ENCODE measurements around the gene RNF224.
"Not testable (repeated sequence)": the region's sequence is repeated elsewhere in the genome, so short reads cannot be mapped to it uniquely, and the experiment has no call there.

Gene RNF224

DNA sequence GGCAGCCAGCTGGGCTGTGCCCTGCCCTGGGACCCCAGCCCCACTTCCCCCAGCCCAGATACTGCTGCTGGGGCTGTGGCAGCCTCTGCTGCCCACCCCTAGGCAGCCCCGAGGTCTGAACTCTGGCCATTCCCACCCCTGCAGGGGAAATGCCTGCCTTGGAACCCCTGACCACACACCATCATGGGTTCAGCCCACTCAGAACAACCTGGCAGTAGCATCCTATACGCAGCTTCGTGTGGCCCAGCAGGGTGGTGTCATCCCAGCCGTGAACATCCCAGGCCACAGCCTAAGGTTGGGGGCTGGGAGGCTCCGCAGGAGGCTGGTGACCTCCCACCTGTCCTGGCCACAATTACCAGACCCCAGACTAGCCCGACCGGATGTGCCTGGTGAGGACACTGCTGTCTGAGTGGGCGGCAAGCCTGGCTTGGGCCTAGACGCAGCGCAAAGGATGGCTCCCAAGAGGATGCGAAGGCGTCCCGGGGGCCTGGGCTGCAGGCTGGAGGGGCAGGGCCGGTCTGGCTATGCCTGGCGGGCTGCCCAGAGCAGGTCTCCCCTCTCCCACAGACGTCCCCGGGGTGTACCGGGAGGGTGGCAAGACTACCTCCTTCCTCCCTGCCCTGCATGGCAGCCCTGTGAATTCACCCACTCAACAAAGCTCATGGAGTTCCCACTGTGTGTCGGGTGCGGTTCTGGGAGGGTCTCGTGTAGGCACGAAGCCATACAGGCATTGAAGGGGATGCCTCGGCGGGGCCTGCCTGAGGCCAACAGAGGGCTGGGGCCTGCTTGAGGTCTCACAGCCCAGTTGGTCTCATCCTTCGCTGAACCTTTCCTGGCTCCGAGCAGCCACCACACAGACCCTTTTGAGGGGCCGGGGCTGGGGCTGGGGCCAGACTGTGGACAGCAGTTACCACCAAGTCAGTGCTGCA lies 1.9 kb downstream of the RNF224 start:
- DNase-seq = no peak

DNA sequence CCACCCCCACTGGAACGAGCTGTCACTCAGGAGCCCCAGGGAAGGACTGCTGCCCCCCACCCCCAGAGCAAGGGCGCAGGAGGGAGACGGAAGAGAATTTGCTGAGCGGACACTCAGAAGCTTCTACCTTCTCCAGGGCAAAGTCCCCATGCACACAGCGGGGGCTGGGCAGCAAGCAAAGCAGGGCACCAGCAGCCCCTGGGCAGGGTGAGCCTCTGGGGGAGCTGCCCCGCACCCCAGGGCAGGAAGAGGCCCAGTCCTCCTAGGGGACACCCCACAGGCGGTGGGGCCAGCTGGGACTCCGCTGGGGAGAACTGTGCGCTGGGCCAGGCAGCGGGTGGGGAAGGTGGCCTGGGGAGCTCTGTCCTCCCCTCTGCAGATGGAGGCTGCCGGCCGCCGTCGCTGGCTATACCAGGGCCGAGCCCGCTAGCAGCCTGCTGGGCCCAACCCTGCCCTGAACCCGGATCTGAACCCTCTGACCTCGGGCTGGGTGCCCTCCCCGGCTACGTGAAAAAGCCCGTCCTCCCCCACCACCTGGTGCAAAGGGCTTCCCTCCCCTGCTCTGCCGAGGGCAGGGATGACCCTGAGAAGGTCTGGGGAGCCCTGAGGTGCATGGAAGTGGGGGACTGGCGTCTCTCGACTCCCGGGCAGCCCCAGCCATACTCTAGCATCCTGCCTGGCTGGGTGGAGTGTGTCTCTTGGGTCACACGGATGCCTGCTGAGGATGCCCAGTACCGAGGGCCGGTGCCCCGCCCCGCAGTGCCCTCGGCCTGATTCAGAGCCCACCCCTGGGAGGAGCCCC lies 2.8 kb downstream of the RNF224 start:
- no peak for DNase-seq

DNA sequence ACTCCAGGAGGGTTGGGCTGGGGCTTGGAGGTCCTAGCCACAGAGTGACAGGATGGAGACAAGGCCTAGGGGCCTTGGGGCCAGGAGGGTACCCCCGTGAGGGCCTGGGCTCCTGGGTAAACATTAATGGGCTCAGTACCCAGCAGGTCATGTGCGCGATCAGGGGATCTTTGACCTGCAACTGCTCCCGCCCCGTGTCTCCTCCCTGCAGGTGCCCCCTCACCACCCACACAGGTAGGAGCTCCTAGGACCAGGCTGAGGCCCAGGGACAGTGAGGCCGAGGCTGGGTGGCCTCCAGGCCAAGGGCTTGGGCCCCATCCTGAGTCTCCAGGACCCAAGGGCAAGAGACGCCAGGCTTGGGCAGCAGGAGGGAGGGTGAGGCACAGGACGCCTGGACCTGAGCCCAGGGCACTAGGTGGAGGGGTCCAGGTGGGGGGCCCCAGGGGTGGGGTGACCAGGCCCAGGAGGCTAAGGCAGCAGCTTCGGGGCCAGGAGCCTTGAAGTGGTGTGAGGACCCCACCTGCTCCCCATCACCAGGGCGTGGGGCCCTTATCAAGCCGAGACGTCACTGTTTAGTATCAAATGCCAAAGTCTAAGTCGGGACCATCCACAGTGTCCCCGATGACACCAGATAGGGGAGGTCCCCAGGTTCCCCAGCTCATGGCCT lies 3.5 kb downstream of the RNF224 start, which contains the start of gene SLC34A3:
Gene SLC34A3 (plus strand): TSS at position 197 of the 667 bp plus-strand sequence. CDS start 802 bp downstream, outside the sequence.
- no peak for DNase-seq

DNA sequence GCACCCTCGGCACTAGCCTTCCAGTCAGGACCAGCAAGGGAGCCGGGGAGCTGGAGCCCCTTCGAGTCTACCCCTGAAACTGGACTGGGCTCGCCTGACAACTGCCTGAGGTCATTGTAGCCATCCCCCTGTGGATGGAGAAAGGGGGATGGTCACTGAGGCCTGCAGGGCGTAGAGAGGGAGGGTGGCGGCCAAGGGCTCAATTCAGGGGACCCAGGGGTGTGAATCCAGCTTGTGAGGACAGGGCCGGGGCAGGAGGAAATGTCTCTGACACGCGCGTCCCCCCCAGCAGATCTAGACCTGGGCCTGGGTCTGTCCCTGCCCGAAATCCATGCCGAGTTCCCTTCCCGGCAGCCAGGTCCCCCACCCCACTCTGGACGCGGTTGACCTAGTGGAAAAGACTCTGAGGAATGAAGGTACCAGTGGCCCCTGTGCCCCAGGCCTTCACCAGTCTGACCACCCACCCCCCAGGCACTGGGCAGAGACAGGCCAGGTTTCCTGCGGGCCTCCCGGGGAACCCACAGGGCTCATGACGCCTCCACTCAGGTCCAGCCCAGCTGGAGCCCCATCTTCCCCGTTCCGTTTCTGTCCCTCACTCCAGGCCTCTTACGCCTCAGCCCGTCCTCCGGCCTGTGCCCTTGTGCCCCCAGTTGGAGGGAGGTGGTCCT lies 4.2 kb downstream of the RNF224 start:
- DNase-seq = no peak

DNA sequence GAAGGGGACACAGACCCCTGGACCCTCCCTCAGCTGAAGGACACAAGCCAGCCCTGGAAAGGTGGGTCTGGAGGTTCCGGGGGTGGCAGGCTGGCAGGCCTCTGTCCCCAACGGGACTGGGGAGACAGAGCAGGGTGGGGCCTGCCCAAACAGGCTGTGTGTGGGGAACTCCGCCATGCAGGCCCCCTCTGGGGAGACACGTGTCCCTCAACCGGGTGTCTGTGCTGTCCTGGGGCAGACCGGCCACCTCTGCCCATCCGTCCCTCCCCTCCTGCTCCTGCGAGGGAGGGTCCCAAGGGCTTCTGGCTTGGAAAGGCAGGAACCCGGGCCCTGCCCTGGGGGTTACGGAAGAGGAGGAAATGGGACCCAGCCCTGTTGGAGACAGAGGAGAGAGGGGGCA lies 4.8 kb downstream of the RNF224 start:
- no peak for DNase-seq

DNA sequence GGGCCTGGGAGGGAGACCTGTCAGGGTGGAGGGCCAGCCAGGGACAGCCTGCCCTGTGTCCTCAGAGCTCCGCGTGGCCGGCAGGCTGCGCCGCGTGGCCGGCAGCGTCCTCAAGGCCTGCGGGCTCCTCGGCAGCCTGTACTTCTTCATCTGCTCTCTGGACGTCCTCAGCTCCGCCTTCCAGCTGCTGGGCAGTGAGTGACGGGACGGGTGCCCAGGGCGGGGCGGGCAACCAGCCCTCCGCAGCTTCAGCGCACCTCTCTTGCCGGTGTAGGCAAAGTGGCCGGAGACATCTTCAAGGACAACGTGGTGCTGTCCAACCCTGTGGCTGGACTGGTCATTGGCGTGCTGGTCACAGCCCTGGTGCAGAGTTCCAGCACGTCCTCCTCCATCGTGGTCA lies 5.2 kb downstream of the RNF224 start:
- no peak for DNase-seq

DNA sequence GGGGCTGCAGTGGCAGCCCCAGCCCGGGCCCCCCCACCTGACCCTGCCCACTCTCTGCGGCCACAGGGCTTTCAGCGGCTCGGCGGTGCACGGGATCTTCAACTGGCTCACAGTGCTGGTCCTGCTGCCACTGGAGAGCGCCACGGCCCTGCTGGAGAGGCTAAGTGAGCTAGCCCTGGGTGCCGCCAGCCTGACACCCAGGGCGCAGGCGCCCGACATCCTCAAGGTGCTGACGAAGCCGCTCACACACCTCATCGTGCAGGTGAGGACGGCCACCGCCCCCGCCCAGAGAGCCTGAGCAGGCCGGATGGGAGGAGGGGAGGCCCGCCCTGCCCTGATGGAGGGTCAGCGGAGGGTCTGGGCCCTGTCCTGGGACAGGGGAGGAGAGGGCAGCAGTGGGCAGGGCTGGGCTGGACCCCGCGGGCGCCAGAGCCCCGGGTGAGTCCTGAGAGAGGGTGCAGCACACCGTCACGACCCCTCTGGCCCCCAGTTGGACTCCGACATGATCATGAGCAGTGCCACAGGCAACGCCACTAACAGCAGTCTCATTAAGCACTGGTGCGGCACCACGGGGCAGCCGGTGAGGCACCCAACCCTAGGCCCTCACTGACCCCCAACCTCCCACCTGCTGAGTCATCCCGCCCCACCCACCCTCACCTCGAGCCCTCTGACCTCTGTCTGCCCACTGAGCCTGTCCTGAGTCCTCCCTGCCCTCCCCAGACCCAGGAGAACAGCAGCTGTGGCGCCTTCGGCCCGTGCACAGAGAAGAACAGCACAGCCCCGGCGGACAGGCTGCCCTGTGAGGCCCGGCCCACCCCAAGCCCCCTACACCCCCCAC lies 6.1 kb downstream of the RNF224 start:
- DNase-seq = no peak

DNA sequence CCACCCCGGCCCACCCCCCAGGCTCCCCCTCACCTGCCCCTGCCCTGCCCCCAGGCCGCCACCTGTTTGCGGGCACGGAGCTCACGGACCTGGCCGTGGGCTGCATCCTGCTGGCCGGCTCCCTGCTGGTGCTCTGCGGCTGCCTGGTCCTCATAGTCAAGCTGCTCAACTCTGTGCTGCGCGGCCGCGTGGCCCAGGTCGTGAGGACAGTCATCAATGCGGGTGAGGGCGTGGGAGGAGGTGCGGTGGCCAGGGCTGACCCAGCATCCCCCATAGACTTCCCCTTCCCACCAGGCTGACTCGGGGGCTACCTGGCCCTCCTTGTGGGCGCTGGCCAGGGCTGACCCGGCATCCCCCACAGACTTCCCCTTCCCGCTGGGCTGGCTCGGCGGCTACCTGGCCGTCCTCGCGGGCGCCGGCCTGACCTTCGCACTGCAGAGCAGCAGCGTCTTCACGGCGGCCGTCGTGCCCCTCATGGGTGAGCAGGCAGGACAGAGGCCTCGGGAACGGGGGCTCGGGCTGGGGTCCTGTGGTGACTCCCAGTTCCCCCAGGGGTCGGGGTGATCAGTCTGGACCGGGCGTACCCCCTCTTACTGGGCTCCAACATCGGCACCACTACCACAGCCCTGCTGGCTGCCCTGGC lies 6.9 kb downstream of the RNF224 start:
- no peak for DNase-seq

DNA sequence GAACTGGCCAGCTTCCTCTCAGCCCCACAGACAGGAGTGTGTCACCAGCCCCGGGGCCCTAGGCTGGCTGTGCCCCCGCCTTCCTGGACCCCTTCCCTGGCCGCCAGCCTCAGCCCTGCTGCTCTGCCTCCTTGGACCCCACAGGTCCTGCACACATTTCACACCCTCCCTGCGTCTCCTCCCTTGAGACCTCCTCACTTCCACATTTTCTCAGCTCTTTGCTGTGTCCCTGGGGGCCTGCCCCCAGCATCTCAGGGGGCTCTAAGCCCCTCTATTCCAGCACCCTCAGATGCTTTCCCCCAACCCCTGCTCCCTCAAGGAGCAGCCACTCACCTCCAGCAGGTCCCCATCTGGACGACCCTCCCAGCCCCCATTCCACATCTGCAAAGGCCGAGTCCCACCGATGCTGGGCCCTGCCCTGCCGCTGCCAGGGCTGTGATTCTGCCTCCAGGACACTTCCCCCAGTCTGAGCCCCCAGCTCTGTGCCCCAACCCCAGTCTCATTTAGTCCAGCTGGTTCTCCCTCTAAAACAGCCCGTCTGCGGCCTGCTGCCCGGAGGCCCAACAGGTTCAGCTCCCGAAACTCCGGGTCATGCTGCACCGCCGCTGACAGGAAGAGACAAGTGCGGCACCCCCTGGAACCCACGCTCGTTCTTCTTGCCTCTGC lies 7.6 kb downstream of the RNF224 start:
- DNase-seq = no peak

DNA sequence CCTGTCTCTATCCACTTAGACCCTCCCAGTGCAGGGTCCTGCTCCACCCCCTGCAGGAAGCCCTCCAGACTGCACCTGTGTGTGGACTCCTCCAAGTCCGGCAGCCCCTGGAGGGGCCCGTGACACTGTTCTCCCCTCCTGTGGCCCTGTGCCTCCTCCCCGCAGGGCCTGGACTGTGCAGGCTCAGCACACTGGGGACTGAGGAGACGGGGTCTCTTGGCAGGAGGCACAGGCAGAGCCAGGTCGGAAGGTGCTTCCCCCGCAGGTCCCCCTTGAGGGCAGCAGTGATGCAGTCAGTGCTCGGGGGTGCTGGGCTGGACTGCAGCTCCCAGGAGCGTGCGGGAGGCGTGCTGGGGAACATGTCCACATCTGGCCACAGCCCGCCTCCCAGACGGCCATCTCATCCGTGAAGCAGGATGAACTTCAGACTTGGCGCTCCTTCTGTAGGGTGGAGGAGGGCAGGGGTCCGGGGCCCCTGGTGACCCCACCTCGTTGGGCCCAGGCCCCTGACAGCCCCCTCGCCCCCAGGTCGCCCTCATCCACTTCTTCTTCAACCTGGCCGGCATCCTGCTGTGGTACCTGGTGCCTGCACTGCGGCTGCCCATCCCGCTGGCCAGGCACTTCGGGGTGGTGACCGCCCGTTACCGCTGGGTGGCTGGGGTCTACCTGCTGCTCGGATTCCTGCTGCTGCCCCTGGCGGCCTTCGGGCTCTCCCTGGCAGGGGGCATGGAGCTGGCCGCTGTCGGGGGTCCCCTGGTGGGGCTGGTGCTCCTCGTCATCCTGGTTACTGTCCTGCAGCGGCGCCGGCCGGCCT lies 8.3 kb downstream of the RNF224 start:
- no peak for DNase-seq

DNA sequence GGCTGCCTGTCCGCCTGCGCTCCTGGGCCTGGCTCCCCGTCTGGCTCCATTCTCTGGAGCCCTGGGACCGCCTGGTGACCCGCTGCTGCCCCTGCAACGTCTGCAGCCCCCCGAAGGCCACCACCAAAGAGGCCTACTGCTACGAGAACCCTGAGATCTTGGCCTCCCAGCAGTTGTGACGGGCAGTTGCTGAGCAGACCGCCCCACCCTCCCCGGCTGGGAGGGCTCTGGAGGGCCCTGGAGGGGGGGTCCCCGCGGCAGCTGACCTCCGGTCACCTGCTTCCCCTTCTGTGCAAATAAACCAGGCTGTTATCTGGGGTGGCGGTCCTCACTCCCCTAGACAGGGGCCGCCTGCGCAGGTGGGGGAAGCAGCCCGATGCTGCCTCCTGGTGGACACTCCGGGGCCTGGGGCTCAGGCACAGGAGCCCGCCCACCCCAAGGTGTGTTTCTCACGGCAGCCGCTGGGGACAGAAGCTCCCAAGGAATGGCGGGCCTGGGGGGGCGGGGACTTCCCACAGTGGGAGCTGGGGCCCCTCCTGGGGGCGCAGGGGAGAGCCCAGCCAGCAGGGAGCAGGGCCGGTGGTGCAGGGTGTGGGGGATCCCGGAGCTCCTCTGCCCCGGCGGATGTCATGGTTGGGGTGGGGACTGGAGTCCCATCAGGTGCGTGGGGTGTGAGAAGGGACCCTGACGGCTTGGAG lies 9.1 kb downstream of the RNF224 start:
- peak; percentile 39 to 89 for DNase-seq

DNA sequence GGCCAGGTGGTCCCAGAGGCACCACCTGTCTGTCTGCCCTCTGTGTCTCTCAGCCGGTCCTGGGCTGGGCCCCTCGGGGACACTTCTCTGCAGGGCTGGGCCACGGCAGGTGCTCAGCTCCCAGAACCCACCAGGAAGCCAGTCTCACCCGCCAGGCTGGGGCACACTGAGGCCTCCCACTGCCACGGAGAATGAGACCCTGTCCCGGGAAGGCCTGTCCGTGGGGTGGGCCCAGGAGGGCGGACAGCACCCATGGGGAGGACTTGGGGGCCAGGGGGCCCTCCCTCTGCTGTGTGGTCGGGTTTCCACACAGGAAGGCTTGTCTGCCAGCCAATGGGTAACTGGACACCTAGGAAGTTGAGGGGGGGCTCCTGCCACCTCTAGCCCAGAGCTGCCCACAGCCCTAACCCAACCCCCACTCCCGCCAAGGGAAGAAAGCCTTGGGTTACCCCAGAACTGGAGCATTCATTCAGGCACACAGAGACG lies 9.7 kb downstream of the RNF224 start:
- no peak for DNase-seq

DNA sequence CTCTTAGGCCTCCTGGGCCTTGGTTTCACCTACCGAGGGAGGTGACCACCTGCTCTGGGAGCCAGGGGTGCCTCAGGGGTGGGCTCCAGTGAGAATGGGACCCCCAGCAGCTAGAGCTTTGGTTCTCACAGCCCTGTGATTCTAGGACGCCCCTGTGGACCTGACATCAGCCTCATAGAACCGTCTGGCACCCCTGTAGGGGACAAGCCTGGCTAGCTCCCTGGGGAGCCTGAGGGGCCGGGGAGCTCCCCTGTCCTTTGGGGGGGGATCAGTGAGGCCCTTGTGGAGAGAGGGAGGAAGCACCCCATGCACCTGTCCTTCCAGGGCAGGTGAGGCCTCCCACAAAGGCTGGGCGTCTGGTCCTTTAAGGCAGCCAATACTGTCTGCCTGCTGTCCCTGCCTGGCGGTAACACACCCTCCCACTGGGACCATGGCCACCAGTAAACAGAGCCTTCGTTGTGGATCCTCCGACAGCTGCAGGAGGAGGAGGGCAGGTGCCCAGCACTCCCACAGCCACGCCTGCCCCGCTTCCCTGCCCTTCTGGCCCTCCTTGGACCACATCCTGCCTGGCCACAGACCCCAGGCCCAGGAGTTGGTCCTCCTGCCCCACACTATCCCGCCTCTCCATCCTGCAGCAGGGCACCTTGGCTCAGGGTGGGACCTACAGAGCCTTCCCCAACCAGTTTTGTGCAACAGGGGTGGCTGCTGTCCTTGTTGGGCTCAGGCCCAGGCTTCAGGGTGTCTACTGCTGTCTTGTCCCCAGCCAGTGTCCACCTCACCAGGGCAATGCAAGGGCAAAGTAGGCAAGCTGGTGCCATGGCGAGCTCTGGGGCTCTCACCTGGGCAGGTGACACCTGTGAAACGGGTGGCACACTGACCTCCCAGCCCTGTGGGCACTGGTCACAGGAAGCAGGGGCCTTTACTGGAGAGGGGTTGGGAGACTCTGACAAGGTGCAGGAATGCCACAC lies 10.7 kb downstream of the RNF224 start:
- peak; percentile 35 to 67 for DNase-seq

DNA sequence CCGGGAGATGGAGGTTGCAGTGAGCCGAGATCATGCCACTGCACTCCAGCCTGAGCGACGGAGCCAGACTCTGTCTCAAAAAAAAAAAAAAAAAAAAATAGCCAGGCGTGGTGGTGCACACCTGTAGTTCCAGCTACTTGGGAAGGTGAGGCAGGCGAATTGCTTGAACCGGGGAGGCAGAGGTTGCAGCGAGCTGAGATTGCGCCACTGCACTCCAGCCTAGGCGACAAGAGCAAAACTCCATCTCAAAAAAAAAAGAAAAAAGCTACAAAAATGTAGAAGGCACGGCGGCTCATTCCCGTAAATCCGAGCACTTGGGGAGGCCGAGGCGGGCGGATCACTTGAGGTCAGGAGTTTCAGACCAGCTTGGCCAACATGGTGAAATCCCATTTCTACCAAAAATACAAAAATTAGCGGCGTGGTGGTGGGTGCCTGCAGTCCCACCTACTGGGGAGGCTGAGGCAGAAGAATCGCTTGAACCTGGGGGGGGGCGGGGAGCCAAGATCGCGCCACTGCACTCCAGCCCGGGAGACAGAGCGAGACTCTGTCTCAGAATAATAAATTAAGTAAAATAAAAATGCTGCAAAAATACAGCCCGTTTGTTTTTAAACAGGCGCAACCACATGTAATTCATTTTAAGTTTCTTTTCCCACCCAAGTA lies 12.4 kb downstream of the RNF224 start:
- not testable (repeated sequence) for DNase-seq

DNA sequence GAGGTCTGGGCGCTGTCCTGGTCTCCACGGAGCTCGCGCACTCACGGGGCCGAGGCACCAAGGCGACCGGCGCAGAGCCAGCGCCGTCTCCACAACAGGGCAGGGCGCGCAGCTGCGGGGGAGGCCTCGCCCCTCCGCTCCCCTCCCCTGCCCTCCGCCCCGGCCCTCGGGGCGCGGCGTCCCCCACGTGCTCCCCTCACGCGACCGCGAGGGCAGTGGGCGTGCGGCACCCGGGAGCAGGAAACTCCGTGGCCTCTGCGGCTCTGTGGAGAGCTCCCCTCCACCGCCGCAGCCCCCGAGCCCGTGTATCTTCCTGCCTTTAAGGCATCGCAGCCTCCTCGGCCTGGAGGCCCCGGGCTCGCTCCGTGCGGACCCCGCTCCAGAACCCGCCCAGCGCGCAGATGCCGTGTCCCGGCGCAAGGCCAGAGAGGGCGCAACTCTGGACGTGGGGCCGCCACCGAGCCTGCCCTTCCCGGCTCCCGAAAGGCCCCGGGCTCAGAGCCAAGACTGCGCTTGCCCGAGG lies 13.1 kb downstream of the RNF224 start:
- DNase-seq = peak in 1 of 2 experiments; percentile 72

DNA sequence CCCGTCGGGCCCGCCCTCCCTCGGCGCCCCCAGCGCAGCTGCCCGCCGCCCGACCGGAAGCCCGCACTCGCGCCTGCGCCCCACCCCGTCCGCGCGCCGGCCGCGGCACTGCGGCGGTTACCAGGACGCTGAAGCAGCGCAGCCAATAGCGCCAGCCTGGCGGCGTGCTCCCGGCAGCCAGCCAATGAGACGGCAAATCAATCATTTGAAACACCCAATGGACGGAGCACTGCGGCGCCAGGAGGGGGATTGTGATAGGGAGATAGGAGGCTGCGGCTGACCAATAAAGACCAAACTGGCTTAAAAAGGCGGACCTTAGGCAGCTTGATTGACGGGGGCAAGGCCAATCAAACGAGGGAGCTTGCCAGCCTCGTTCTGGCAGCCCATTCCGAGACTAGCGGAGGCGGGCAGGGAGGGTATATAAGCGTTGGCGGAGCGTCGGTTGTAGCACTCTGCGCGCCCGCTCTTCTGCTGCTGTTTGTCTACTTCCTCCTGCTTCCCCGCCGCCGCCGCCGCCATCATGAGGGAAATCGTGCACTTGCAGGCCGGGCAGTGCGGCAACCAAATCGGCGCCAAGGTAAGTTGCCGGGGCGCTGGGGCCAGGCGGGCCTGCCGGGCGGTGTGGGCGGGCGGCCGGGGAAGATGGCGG lies 13.7 kb downstream of the RNF224 start, which contains the start of gene TUBB4B:
Gene TUBB4B (plus strand): TSS at position 447 of the 649 bp plus-strand sequence. CDS start 74 bp downstream, at position 521.
- peak; percentile 98 for DNase-seq
